ENCODE measurements around the gene PDLIM5.
"Not testable (repeated sequence)": the region's sequence is repeated elsewhere in the genome, so short reads cannot be mapped to it uniquely, and the experiment has no call there.

The PDLIM5 gene

GRCh38 chr4:94650134-94650495, 198.4 kb downstream of the PDLIM5 start:
- POLR2A ChIA-PET, result no interaction called here
- CTCF ChIA-PET, result interaction anchor here (1.0 to 1.1 kb wide), 2 partner anchors 27 to 117 kb away, joined by 3 read pairs; no protein-coding TSS in a partner anchor

DNA sequence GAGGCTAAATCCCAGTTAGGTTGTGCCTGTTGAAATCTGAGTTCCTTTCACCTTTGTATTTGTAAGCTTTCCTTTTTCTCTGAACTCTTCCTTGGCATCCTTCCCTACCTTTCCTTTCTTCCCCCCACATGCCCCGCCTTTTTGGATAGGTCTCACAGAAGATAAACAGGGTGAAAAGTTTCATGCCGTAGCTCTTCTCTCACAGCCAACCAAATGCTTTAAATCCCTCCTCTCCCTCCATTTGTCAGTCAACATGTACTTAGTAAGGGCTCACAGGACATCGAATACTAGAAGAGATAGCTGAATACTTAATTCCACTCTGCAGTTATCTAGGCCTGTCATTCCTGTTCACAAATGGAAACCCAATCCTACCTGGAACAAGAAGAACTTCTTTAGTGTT, 198.9 kb downstream of the PDLIM5 start:
- CTCF ChIA-PET, result interaction anchor here (1.0 to 1.3 kb wide), 3 partner anchors 8 to 116 kb away, joined by 3 to 4 read pairs (median 3); no protein-coding TSS in a partner anchor
- DNase-seq (ENCODE audit: low read depth, low spot score), result no peak
- POLR2A ChIA-PET, result no interaction called here
- TF ChIP-seq CTCF (IDR thresholded peaks at IDR 0.05; ENCODE audit: insufficient read depth, low read length, missing control alignments), result no peak
- no peak overlapping the region for H3K4me3 ChIP-seq (ENCODE audit: low read depth, low read length)

More at GRCh38 chr4:94650134-94650495, 198.4 kb downstream of the PDLIM5 start:
- TF ChIP-seq CTCF (IDR thresholded peaks at IDR 0.05; ENCODE audit: insufficient read depth, low read length, missing control alignments), result no peak
- H3K4me3 ChIP-seq (ENCODE audit: low read depth, low read length), result no peak overlapping the region
- DNase-seq (ENCODE audit: low read depth, low spot score), result no peak

- no peak for TF ChIP-seq CTCF (IDR thresholded peaks at IDR 0.05; ENCODE audit: insufficient read depth, low read length, missing control alignments)
- DNase-seq (ENCODE audit: low read depth, low spot score), result no peak
- CTCF ChIA-PET, result no interaction called here
- POLR2A ChIA-PET, result no interaction called here
- no peak overlapping the region for H3K4me3 ChIP-seq (ENCODE audit: low read depth, low read length)
These were observed 201.4 kb downstream of the PDLIM5 start for GRCh38 chr4:94653095-94653649.

DNA sequence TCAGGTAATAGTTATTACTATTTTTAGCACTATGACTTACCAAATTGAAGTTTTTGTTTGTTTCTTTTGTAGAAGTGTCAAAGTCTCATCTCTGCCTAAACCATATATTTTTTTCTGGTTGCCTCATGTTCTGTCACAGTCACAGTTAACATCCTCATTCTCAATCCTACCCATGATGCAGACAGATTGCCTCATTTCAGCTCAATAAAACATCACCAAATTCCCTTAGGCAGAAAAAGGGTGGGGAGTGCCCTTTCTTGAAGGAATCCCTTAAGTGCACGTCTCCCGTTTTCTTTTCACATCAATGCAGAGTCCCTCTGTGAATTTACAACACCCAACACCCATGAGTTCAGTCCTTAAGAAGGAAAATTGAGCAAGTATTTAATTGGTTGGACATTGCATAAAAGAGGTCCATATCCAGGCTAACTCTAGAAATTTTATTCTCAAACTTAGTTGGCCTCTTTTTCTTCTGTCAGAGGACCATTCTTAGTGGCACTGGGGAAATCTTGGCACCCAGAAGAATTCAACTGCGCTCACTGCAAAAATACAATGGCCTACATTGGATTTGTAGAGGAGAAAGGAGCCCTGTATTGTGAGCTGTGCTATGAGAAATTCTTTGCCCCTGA, 202.4 kb downstream of the PDLIM5 start:
- no peak for TF ChIP-seq CTCF (IDR thresholded peaks at IDR 0.05; ENCODE audit: insufficient read depth, low read length, missing control alignments)
- CTCF ChIA-PET, result interaction anchor here (0.9 kb wide), 1 partner anchor 12 kb away, joined by 3 read pairs; no protein-coding TSS in a partner anchor
- POLR2A ChIA-PET, result no interaction called here
- DNase-seq (ENCODE audit: low read depth, low spot score), result no peak
- no peak overlapping the region for H3K4me3 ChIP-seq (ENCODE audit: low read depth, low read length)

DNA sequence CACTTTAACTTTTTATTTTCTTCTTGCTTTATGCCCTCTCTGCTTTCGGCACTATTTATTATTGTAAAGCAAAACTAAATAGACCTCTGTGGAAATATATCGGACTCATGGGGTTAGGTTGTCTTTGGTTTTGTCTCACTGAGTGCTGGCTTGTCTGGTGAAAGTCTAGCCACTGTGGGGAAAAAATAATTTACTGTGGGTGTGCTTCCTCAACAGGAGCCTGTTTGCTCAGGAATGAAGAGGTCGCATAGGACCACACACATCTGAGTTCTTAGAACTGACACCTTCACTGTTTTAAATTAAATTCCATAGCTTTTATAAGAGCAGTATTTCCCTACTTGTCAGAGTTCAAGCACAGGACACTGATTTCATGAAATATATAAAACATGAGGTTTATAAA, 203.0 kb downstream of the PDLIM5 start:
- ChIA-PET CTCF (interaction anchor here (0.9 kb wide), 1 partner anchor 12 kb away, joined by 3 read pairs; no protein-coding TSS in a partner anchor), POLR2A (no interaction called here)
- no peak for TF ChIP-seq CTCF (IDR thresholded peaks at IDR 0.05; ENCODE audit: insufficient read depth, low read length, missing control alignments)
- H3K4me3 ChIP-seq (ENCODE audit: low read depth, low read length), result no peak overlapping the region
- no peak for DNase-seq (ENCODE audit: low read depth, low spot score)

DNA sequence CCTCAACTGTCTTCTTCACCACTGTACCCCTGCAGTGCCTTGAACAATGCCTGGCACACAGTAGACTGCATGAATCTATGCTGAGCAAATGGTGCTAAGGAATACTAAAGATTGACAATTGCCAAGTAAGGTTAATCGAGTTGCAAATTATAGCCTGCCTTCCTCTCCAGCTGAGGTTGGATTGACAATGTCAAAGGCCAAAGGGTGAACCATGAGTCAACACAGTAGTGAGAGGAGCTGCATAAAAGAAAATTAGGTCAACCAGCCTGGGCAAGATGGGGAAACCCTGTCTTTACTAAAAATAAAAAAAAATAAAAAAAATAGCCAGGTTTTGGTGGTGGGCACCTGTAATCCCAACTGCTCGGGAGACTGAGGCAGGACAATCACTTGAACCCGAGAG, 208.9 kb downstream of the PDLIM5 start:
- ChIA-PET CTCF (no interaction called here), POLR2A (no interaction called here)
- no peak overlapping the region for H3K4me3 ChIP-seq (ENCODE audit: low read depth, low read length)
- DNase-seq (ENCODE audit: low read depth, low spot score), result no peak
- TF ChIP-seq CTCF (IDR thresholded peaks at IDR 0.05; ENCODE audit: insufficient read depth, low read length, missing control alignments), result no peak

GRCh38 chr4:94665021-94665420, 213.3 kb downstream of the PDLIM5 start:
- DNase-seq (ENCODE audit: low read depth, low spot score); CTCF ChIA-PET; H3K4me3 ChIP-seq (ENCODE audit: low read depth, low read length); POLR2A ChIA-PET: not testable (repeated sequence)
